Stimulated activated CD8-positive, alpha-beta memory T cell treated with anti-CD3 and anti-CD28 coated beads, Interleukin-7, amount 100 ng/mL, for 4 hours (primary cell): Measurements from ENCODE around the gene SPRR1A.
"Not testable (repeated sequence)": the region's sequence is repeated elsewhere in the genome, so short reads cannot be mapped to it uniquely, and the experiment has no call there.

ENCODE experiments used
- DNase-seq, 2 donors: peaks; one replicate each; pipeline ENCODE4 v3.0.0-alpha.2; 2020; ENCODE audit warnings: low read depth in 2 of 2

The SPRR1A gene

GRCh38 chr1:152972196-152972886 lies 11.5 kb upstream of the SPRR1A start:
- no peak for DNase-seq

GRCh38 chr1:152976688-152977087 lies 7.2 kb upstream of the SPRR1A start:
- no peak for DNase-seq

- DNase-seq = no peak
These were observed 6.3 kb upstream of the SPRR1A start for GRCh38 chr1:152977614-152978013.

GRCh38 chr1:152980676-152981075 lies 3.2 kb upstream of the SPRR1A start:
- no peak for DNase-seq

GRCh38 chr1:152981146-152981871 lies 2.6 kb upstream of the SPRR1A start:
- no peak for DNase-seq

GRCh38 chr1:152982076-152982475 lies 1.8 kb upstream of the SPRR1A start:
- DNase-seq = no peak

GRCh38 chr1:152983234-152983633 lies 647 bp upstream of the SPRR1A start:
- no peak for DNase-seq

- no peak for DNase-seq
These were observed 2.7 kb downstream of the SPRR1A start for GRCh38 chr1:152986578-152986977.

GRCh38 chr1:152993186-152993585 lies 9.3 kb downstream of the SPRR1A start:
- DNase-seq = no peak

GRCh38 chr1:152995842-152996241 lies 12.0 kb downstream of the SPRR1A start:
- no peak for DNase-seq

GRCh38 chr1:152996633-152997400 lies 12.9 kb downstream of the SPRR1A start:
- no peak for DNase-seq

GRCh38 chr1:152997901-152998300 lies 14.0 kb downstream of the SPRR1A start:
- DNase-seq = no peak

- DNase-seq = no peak
These were observed 14.6 kb downstream of the SPRR1A start for GRCh38 chr1:152998476-152998875.

- DNase-seq = no peak
These were observed 15.9 kb downstream of the SPRR1A start for GRCh38 chr1:152999818-153000217.

- no peak for DNase-seq
These were observed 16.4 kb downstream of the SPRR1A start for GRCh38 chr1:153000294-153000693.

- no peak for DNase-seq
These were observed 17.5 kb downstream of the SPRR1A start, which contains the start of gene SPRR3 for GRCh38 chr1:153001382-153001781. TSS of gene SPRR3 (plus strand) at chr1:153001749. CDS start at chr1:153003021, 1,272 bp downstream.

- DNase-seq = not testable (repeated sequence)
These were observed 27.4 kb downstream of the SPRR1A start for GRCh38 chr1:153011235-153011758.

GRCh38 chr1:153021829-153022228 lies 37.9 kb downstream of the SPRR1A start:
- DNase-seq = not testable (repeated sequence)

GRCh38 chr1:153022340-153022739 lies 38.5 kb downstream of the SPRR1A start:
- not testable (repeated sequence) for DNase-seq

- DNase-seq = no peak
These were observed 39.2 kb downstream of the SPRR1A start for GRCh38 chr1:153023109-153023508.

GRCh38 chr1:153024413-153024812 lies 40.5 kb downstream of the SPRR1A start:
- DNase-seq = no peak

- DNase-seq = no peak
These were observed 41.9 kb downstream of the SPRR1A start for GRCh38 chr1:153025797-153026196.
